Ovary (tissue), 3 donors: ENCODE measurements around the gene BHMT2.

Experiments used
- CTCF ChIP-seq, 3 donors: fragments of 450-650 bp in 2 of 3; fragments of 200-600 bp in 1 of 3; IDR thresholded peaks; one replicate each; pipeline versions ENCODE4 v1.5.1 to v1.8.0; 2016 to 2022; ENCODE audit warnings: antibody characterized with exemption in 3 of 3, mild to moderate bottlenecking in 1 of 3
- EP300 ChIP-seq: sonication (generic); formaldehyde crosslinking; IDR thresholded peaks from one replicate; pipeline ENCODE4 v1.6.1; 2017; ENCODE audit warnings: antibody characterized with exemption
- POLR2A ChIP-seq: fragments of 450-650 bp; IDR thresholded peaks from one replicate; pipeline ENCODE4 v1.6.1; 2017; ENCODE audit warnings: antibody characterized with exemption, mild to moderate bottlenecking, moderate library complexity
- donor health status: DM: no; HTN: no; CAD: no.

- TF ChIP-seq CTCF (IDR thresholded peaks at IDR 0.05): no peak
- no peak for TF ChIP-seq EP300
- no peak for TF ChIP-seq POLR2A
Observed at GRCh38 chr5:79074641-79075040, 5.1 kb downstream of the BHMT2 start.
